Measurements from ENCODE around the gene CD38.
"Not testable (repeated sequence)": the region's sequence is repeated elsewhere in the genome, so short reads cannot be mapped to it uniquely, and the experiment has no call there.

CD38 gene

GRCh38 chr4:15794905-15795304, 16.8 kb downstream of the CD38 start:
- H4K20me1 ChIP-seq: no peaks in the 10 kb centered on the region; a peak in 1 of 22 replicates
- peaks cover 0 to 43% (median 20%) of the 10 kb centered on the region in 11 experiments; a peak in 14 of 22 replicates for H3K36me3 ChIP-seq
- no peaks in the 10 kb centered on the region for H3K27me3 ChIP-seq
- H3K4me3 ChIP-seq: no peak overlapping the region
- H3K4me1 ChIP-seq: peaks cover 25 to 71% (median 47%) of the 10 kb centered on the region in 10 experiments
- peaks cover 0 to 38% (median 9%) of the 10 kb centered on the region in 11 experiments; a peak in 13 of 22 replicates for H3K9me3 ChIP-seq (replicated peaks in 1 of 11)
- H3K27ac ChIP-seq: no peak overlapping the region
- no peak for TF ChIP-seq Cebpa-rat (IDR thresholded peaks at IDR 0.05)
- peak overlapping the region in 9 of 11 experiments; percentile 21 to 47 (median 32); a peak in 15 of 22 replicates for H3K4me2 ChIP-seq
- H3K9ac ChIP-seq: no peak overlapping the region

GRCh38 chr4:15797320-15797719, 19.2 kb downstream of the CD38 start:
- H3K27me3 ChIP-seq: no peaks in the 10 kb centered on the region
- no peak for TF ChIP-seq Cebpa-rat (IDR thresholded peaks at IDR 0.05)
- no peak overlapping the region for H3K4me3 ChIP-seq
- peaks cover 0 to 64% (median 33%) of the 10 kb centered on the region in 11 experiments; a peak in 14 of 22 replicates for H3K36me3 ChIP-seq
- no peak overlapping the region for H3K9ac ChIP-seq
- H3K4me2 ChIP-seq: peak overlapping the region in 6 of 11 experiments; percentile 60 to 80 (median 68); a peak in 11 of 22 replicates
- peak overlapping the region in 5 of 11 experiments; percentile 5 to 70 (median 61); a peak in 3 of 22 replicates for H3K27ac ChIP-seq
- peaks cover 27 to 77% (median 50%) of the 10 kb centered on the region in 10 experiments for H3K4me1 ChIP-seq
- no peaks in the 10 kb centered on the region; a peak in 1 of 22 replicates for H4K20me1 ChIP-seq
- peaks cover 0 to 55% (median 25%) of the 10 kb centered on the region in 11 experiments; a peak in 17 of 22 replicates for H3K9me3 ChIP-seq (replicated peaks in 1 of 11)

GRCh38 chr4:15799141-15799540, 21.0 kb downstream of the CD38 start:
- Histone ChIP-seq H3K4me1 (peaks cover 26 to 80% (median 57%) of the 10 kb centered on the region in 10 experiments), H3K27me3 (no peaks in the 10 kb centered on the region), H3K4me3 (peak overlapping the region in 2 of 10 experiments; percentile 9 to 39; a peak in 2 of 20 replicates), H3K9me3 (replicated peaks in 1 of 11) (peaks cover 0 to 48% (median 25%) of the 10 kb centered on the region in 11 experiments; a peak in 17 of 22 replicates), H3K9ac (peak overlapping the region in 6 of 11 experiments; percentile 26 to 60 (median 38); a peak in 7 of 22 replicates), H4K20me1 (no peaks in the 10 kb centered on the region; a peak in 1 of 22 replicates), H3K27ac (peak overlapping the region in 7 of 11 experiments; percentile 8 to 70 (median 60); a peak in 13 of 22 replicates), H3K36me3 (peaks cover 0 to 46% (median 15%) of the 10 kb centered on the region in 11 experiments; a peak in 12 of 22 replicates), H3K4me2 (peak overlapping the region; percentile 19 to 80 (median 62); a peak in 19 of 22 replicates)
- no peak for TF ChIP-seq Cebpa-rat (IDR thresholded peaks at IDR 0.05)

GRCh38 chr4:15799701-15800100, 21.6 kb downstream of the CD38 start:
- H3K4me3 ChIP-seq: peak overlapping the region in 4 of 10 experiments; percentile 5 to 39 (median 11); a peak in 4 of 20 replicates
- no peaks in the 10 kb centered on the region for H4K20me1 ChIP-seq
- peaks cover 21 to 79% (median 55%) of the 10 kb centered on the region in 10 experiments for H3K4me1 ChIP-seq
- no peak for TF ChIP-seq Cebpa-rat (IDR thresholded peaks at IDR 0.05)
- H3K9me3 ChIP-seq (replicated peaks in 1 of 11): peaks cover 0 to 45% (median 24%) of the 10 kb centered on the region in 11 experiments; a peak in 16 of 22 replicates
- no peaks in the 10 kb centered on the region for H3K27me3 ChIP-seq
- H3K4me2 ChIP-seq: peak overlapping the region; percentile 19 to 80 (median 62); a peak in 21 of 22 replicates
- H3K9ac ChIP-seq: peak overlapping the region in 6 of 11 experiments; percentile 1 to 60 (median 36); a peak in 8 of 22 replicates
- peak overlapping the region in 8 of 11 experiments; percentile 8 to 70 (median 59); a peak in 14 of 22 replicates for H3K27ac ChIP-seq
- H3K36me3 ChIP-seq: peaks cover 0 to 42% (median 13%) of the 10 kb centered on the region in 11 experiments; a peak in 9 of 22 replicates

GRCh38 chr4:15802497-15802896, 24.4 kb downstream of the CD38 start:
- peaks cover 28 to 80% (median 66%) of the 10 kb centered on the region in 10 experiments for H3K4me1 ChIP-seq
- H3K4me2 ChIP-seq: peak overlapping the region in 3 of 11 experiments; percentile 28 to 48 (median 41); a peak in 4 of 22 replicates
- peaks cover 0 to 27% (median 22%) of the 10 kb centered on the region in 11 experiments; a peak in 16 of 22 replicates for H3K9me3 ChIP-seq (replicated peaks in 1 of 11)
- not testable (repeated sequence) for H3K27me3 ChIP-seq, H4K20me1 ChIP-seq, H3K9ac ChIP-seq, H3K27ac ChIP-seq, H3K4me3 ChIP-seq
- peaks cover 0 to 43% (median 13%) of the 10 kb centered on the region in 11 experiments; a peak in 10 of 22 replicates for H3K36me3 ChIP-seq

GRCh38 chr4:15805583-15806517, 27.7 kb downstream of the CD38 start:
- peaks cover 0 to 61% (median 25%) of the 10 kb centered on the region in 11 experiments; a peak in 13 of 22 replicates for H3K36me3 ChIP-seq
- H3K9ac ChIP-seq: no peak overlapping the region
- peaks cover 35 to 75% (median 67%) of the 10 kb centered on the region in 10 experiments for H3K4me1 ChIP-seq
- H3K27me3 ChIP-seq: no peaks in the 10 kb centered on the region
- peak overlapping the region in 8 of 11 experiments; percentile 3 to 84 (median 79); a peak in 14 of 22 replicates for H3K27ac ChIP-seq
- peak overlapping the region; percentile 26 to 89 (median 80); a peak in 21 of 22 replicates for H3K4me2 ChIP-seq
- no peak overlapping the region for H3K4me3 ChIP-seq
- peaks cover 0 to 4% (median 0%) of the 10 kb centered on the region in 11 experiments; a peak in 3 of 22 replicates for H4K20me1 ChIP-seq
- peaks cover 0 to 41% (median 15%) of the 10 kb centered on the region in 11 experiments; a peak in 15 of 22 replicates for H3K9me3 ChIP-seq (replicated peaks in 1 of 11)
- TF ChIP-seq Cebpa-rat (IDR thresholded peaks at IDR 0.05): no peak

- no peaks in the 10 kb centered on the region for H3K27me3 ChIP-seq
- H3K4me1 ChIP-seq: peaks cover 44 to 58% (median 52%) of the 10 kb centered on the region in 10 experiments
- H4K20me1 ChIP-seq: peaks cover 0 to 4% (median 0%) of the 10 kb centered on the region in 11 experiments; a peak in 3 of 22 replicates
- H3K36me3 ChIP-seq: peaks cover 0 to 77% (median 21%) of the 10 kb centered on the region in 11 experiments; a peak in 13 of 22 replicates
- peak in 3 of 11 experiments; percentile 8 to 57 (median 13); a peak in 2 of 22 replicates for TF ChIP-seq Cebpa-rat (IDR thresholded peaks at IDR 0.05)
- H3K27ac ChIP-seq: peak overlapping the region; percentile 24 to 84 (median 80); a peak in 21 of 22 replicates
- peak overlapping the region in 9 of 10 experiments; percentile 15 to 42 (median 28); a peak in 13 of 20 replicates for H3K4me3 ChIP-seq
- H3K9me3 ChIP-seq (replicated peaks in 1 of 11): peaks cover 0 to 47% (median 19%) of the 10 kb centered on the region in 11 experiments; a peak in 18 of 22 replicates
- H3K4me2 ChIP-seq: peak overlapping the region; percentile 76 to 89 (median 81)
- peak overlapping the region; percentile 20 to 69 (median 57); a peak in 20 of 22 replicates for H3K9ac ChIP-seq
These were observed 30.9 kb downstream of the CD38 start for GRCh38 chr4:15809058-15809457.

GRCh38 chr4:15809466-15809865, 31.3 kb downstream of the CD38 start:
- Histone ChIP-seq H3K4me1 (peaks cover 42 to 54% (median 50%) of the 10 kb centered on the region in 10 experiments), H4K20me1 (peaks cover 0 to 4% (median 0%) of the 10 kb centered on the region in 11 experiments; a peak in 3 of 22 replicates), H3K36me3 (peaks cover 0 to 81% (median 25%) of the 10 kb centered on the region in 11 experiments; a peak in 13 of 22 replicates), H3K4me3 (peak overlapping the region in 6 of 10 experiments; percentile 15 to 42 (median 26); a peak in 7 of 20 replicates), H3K9me3 (replicated peaks in 1 of 11) (peaks cover 0 to 51% (median 21%) of the 10 kb centered on the region in 11 experiments; a peak in 18 of 22 replicates), H3K4me2 (peak overlapping the region; percentile 76 to 89 (median 81)), H3K27ac (peak overlapping the region; percentile 24 to 84 (median 80); a peak in 20 of 22 replicates), H3K9ac (peak overlapping the region; percentile 20 to 69 (median 57); a peak in 18 of 22 replicates), H3K27me3 (no peaks in the 10 kb centered on the region)
- no peak for TF ChIP-seq Cebpa-rat (IDR thresholded peaks at IDR 0.05)
